ENCODE results near the gene NPHP4.
"Not testable (repeated sequence)": the region's sequence is repeated elsewhere in the genome, so short reads cannot be mapped to it uniquely, and the experiment has no call there.

Gene NPHP4

DNA sequence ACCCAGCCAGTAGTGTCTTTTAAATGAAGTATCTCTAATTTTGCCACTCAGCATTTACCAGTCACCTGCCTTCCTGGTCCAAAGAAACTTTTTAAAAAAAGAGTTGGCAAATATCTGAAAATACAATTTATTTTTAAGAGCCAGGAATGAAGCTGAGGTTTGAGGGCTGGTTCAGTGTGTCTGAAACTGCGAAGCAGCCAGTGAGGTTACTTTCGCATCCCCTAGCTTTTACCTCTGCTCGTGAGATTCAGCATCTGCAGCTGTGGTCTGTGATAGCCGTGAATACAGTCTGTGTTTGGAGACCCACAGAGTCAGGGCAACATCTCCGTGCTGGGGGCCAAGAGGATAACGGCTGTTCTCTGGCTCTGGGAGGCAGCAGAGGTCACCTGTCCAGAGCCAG is 32.2 kb upstream of the NPHP4 start:
- DNase-seq (ENCODE audit: low read depth in 2 of 2) = no peak

DNA sequence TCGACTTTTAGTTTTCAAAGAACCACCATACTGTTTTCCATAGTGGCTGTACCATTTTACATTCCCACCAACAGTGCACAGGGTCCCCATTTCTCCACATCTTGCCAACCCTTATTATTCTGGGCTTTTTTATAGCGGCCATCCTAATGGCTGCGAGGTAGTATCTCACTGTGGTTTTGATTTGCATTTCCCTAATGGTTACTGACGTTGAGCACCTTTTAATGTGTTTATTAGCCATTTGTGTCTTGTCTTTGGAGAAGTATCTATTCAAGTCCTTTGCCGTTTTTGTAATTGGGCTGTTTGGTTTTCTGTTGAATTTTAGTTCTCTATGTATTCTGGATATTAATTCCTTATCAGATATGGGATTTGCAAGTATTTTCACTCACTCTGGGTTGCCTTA is 31.1 kb upstream of the NPHP4 start:
- DNase-seq (ENCODE audit: low read depth in 2 of 2) = no peak

DNA sequence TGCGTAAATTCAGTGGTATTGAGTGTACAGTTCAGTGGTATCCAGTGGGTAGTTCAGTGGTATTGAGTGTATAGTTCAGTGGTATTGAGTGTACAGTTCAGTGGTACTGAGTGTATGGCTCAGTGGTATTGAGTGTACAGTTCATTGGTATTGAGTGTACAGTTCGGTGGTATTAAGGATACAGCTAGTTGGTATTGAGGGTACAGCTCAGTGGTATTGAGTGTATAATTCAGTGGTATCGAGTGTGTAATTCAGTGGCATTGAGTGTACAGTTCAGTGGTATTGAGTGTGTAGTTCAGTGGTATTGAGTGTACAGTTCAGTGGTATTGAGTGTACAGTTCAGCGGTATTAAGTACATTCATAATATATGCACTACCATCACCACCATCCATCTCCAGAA is 30.0 kb upstream of the NPHP4 start:
- DNase-seq (ENCODE audit: low read depth in 2 of 2) = no peak

DNA sequence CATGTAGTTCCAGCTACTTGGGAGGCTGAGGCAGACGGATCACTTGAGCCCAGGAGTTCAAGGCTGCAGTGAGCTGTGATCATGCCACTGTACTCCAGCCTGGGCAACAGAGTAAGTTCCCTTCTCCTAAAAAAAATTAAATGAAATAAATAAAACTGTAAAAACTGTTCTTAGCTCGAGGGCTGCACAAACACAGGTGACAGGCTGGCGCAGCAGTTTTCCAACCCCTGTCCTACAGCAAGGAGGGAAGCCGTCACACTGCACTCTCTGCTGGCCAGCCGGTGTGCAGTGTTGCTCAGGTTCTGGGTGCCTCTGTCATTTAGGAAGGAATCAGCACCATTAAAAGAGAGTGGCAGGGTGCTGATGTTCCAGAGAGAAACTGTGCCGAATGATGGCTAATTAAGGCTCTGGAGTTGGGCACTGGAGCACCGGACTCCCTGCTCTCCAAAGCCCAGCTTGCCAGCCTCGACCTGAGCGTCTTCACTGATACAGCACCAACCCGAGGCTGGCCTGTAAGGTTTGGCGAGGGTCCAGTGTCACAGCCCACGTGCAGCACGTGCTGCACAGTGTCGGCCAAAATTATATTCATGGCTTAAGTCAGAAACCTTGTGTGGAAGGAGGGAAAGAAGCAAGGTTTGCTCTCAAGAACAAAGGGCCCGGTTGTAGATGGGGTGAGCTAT is 27.1 kb upstream of the NPHP4 start:
- DNase-seq (ENCODE audit: low read depth in 2 of 2) = no peak

DNA sequence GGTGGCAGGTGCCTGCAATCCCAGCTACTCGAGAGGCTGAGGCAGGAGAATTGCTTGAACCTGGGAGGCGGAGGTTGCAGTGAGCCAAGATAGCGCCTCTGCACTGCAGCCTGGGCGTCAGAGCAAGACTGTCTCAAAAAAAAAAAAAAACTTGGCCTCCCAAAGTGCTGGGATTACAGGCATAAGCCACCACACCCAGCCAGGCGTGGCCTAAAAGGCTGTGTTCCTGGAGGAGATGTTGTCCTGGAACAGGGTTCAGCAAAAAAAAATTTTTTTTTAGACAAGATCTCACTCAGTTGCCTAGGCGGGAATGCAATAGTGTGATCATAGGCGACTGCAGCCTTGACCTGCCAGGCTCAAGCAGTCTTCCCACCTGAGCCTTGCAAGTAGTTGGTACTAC is 25.4 kb upstream of the NPHP4 start:
- not testable (repeated sequence) for DNase-seq (ENCODE audit: low read depth in 2 of 2)

DNA sequence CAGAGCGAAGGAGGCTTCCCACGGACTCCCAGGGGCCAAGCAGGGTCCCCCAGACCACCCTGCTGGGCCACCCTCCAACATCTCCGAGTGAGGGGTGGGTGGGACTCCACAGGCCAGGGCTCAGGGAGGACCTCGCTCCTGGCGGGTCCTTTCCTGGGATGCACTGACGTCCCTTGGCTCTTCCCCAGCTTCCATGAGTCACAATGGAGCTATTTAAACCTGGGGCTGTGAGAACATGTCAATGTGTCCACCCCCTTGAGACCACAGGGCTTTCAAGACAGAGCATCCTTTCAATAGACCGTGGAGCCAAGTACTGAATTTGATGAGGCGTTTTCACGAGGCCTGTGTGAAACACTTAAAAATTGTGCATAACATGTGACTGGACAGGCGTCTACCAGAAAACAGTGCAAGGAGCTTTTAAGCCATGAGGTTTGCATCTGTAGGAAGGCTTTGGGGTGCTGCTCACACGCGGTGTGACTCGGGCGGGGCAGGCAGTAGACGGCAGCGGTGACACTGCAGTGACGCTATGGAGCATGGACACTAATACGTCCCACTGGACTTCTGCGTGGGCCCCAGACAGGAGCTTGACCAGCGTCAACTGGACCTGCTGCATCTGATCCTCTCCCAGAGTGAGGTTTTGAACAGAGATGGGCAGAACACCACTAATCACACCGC is 24.1 kb upstream of the NPHP4 start:
- no peak for DNase-seq (ENCODE audit: low read depth in 2 of 2)

DNA sequence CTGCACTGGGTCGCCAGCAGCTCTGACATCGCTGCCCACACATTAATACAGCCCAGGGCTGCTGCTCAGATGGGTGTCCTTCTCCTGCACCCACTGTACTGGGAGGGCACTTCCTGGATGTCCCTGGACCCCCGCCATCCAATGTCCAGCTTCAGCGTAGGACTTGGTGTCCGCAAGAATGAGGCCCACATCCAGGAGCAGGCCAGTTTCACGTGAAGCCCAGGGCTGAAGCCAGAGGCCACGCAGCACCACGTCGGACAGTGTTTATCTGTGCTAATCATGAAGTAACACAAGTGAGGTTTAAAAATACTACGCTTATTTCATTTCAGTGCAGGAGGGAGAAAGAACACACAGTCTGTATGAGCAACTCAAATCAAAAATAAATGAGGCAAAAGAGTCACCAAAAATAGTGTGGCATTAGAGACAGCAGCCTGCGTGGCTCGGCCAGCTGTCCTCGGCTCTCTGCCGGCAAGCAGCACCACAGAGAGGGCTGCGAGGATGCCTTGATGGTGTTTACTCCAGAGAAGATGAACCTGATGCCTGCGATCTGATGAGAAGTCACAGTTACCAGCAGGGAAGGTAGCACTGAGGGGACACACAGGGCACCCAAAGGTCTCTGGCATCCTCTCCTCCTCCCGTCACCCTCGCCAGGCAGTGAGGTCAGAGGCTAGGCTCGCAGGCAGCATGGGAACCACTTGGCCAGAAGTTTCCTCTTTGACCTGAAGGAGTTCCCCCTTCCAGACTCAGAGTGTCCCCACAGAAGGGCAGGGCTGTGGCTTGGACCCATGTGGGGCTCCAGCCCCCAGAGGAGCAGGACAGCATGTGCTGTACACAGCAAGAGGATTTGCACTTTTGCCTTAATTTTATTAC is 22.1 kb upstream of the NPHP4 start:
- no peak for DNase-seq (ENCODE audit: low read depth in 2 of 2)

DNA sequence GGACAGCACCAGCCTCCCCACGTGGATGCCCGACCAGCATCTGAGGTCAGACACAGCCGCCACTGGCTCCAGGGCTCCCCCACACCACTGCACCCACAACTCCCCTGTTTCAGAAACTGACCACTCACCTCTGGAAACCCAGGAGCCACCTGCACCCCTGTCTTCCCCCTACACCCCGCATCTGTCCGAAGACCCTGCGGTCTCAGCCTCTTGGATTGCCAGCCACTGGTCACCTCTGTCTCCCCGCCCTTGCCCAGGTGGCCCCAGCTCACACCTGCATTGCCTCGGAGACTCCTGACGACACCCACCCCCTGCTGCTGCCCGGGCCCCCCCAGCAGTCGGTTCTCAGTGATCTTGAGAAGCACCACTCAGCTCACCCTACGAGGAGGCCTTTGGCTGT is 21.3 kb upstream of the NPHP4 start:
- DNase-seq (ENCODE audit: low read depth in 2 of 2) = no peak

DNA sequence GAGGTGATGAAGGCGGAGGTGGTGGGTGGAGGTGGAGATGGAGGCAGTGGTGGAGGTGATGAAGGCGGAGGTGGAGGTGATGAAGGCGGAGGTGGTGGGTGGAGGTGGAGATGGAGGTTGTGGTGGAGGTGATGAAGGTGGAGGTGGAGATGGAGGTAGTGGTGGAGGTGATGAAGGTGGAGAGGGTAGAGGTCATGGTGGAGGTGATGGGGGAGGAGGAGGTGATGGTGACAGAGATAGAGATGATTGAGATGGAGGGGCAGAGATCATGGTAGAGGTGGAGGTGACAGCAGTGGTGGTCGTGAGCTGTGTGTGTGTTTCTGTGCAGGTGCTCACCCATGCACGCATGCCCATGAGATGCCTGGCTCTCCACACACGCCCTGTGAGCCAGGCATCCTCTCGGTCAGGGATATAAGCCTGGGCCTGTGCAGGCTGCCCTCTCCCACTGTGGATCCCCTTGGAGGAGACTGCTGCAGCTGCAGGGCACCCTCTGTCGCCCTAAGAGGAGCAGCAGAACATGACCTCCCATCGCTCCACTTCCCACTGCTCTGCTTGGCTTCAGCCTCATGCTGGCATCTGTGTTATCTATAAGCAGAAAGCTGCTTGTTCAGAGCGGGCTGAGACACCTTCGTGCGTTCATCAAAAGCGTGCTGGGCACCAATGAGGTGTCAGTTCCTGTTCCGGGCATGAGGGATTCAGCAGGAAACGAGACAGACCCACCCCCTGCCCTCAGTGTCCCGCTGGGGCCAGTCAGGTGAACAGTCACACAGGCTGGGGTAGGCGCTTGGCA is 20.5 kb upstream of the NPHP4 start:
- DNase-seq (ENCODE audit: low read depth in 2 of 2) = no peak

DNA sequence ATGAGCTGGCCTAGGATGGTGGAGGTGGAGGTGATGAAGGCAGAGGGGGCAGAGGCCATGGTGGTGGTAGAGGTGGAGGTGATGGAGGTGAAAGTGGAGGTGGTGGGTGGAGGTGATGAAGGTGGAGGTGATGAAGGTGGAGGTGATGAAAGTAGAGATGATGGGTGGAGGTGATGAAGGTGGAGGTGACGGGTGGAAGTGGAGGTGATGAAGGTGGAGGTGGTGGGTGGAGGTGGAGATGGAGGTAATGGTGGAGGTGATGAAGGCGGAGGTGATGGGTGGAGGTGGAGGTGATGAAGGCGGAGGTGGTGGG is 19.7 kb upstream of the NPHP4 start:
- no peak for DNase-seq (ENCODE audit: low read depth in 2 of 2)

DNA sequence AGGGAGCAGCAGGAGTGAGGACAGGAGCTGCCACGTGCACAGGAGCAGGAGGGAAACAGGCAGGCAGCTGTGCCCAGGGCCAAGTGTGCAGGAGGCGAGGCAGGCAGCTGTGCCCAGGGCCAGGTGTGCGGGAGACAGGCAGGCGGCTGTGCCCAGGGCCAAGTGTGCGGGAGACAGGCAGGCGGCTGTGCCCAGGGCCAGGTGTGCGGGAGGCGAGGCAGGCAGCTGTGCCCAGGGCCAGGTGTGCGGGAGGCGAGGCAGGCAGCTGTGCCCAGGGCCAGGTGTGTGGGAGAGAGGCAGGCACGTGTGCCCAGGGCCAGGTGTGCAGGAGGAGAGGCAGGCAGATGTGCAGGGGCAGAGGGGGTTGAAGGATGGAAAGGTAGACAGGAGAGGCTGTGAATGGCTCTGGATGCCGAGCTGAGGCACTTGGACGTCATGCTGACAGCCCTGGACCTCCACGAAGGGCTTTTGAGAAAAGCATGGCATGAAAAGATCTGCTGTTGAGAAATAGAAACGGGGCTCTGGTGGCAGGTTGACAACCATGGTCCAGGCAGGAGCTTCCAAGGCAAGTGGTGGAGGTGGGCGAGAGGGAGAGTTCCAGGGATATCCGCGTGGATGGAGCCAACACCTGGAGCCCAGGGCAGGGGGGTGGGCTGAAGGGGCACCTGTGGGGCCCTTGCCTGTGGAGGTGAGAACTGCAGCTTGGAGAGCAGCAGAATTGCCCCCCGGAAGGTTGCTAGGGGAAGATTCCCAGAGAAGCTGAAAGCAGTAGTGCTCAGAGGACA is 19.1 kb upstream of the NPHP4 start:
- DNase-seq (ENCODE audit: low read depth in 2 of 2) = no peak

DNA sequence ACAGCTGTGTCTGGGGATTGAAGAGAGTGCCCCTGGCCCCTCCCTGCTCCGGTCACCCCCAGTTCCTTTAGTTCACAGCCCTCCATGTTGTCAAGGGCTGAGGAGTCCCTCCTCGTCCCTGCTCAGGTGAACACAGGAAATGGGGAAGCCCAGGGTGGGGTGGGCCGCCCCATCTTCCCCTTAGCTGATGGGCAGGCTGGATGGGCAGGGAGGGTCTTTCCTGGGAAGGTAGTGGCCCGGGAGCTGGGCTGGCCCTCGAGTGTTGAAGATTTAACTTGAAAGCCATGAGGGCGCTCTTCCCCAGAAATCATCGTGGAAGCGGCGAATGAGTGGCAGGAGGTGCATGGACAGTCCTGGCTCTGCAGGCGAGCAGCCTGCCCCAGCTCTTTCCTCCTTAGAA is 18.3 kb upstream of the NPHP4 start:
- DNase-seq (ENCODE audit: low read depth in 2 of 2) = no peak

DNA sequence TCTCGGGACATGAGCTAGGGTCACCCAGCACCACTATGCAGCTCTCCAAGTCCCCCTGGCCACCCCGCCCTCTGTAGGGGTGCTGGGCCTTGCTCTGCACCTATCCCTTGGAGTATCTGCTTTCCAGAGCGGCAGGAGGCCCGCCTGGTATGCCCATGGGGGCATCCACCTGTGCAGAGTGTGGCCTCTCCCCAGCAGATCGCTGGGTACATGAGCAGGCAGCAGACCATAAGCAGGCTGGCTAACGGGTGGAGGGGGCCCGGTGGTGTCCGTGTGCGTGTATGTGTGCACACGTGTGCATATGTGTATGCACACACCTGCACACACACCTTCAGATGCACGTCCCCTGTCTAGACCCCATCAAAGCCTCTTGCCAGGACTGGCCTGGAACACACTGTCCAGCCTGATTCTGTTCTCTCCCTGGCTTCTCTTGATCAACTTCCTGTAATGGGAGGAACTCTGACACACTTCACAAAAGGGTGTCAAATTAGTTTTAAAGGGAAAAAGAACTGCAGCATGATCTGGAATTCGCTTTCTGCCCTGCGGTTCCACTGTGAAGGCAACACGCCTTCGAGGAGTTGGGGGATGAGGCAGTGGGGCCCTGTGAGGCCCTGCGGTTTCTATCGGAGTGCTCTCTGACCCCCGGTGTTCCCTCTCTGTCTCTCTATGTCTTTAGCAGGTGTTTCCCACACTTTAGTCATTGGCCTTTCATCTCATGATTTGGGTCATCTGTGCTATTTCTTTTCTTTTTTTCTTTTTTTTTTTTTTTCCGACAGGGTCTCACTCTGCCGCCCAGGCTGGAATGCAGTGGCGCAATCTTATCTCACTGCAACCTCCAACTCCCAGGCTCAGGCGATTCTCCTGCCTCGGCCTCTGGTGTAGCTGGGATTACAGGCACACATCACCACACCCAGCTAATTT is 17.2 kb upstream of the NPHP4 start:
- DNase-seq (ENCODE audit: low read depth in 2 of 2) = no peak

DNA sequence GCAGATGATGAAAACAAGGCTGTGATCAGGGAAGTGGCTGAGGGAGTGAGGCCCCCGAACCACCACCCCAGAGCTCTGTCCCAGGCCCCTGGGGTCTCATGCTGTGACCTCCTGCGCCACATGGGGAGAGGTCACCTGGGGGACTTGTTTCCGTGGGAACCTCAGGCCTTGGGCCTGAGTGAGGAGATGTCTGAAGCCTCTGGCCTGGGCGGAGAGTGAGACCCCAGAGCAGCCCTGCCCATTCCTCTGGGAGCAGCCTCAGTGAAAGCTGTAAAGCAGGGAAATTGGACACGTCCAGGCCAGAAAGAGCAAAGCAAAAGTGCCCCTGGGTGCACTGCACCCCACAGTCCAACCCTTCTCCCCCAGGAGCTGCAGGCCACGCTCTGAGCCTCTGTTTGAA is 16.5 kb upstream of the NPHP4 start:
- DNase-seq (ENCODE audit: low read depth in 2 of 2) = no peak

DNA sequence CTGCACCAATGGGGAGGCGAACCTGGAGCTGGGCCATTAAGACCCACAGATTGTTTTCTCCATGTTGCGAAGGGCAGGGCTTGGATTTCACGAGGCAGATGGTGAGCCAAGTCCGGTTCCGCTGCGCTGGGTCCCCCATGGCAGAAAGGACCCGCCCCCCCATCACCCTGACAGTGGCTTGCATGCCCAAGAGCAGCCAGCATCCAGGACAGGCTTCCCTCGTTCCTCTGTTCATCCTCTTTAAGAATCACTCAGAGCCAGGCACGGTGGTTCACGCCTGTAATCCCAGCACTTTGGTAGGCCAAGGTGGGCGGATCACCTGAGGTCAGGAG is 15.8 kb upstream of the NPHP4 start:
- DNase-seq (ENCODE audit: low read depth in 2 of 2) = no peak

DNA sequence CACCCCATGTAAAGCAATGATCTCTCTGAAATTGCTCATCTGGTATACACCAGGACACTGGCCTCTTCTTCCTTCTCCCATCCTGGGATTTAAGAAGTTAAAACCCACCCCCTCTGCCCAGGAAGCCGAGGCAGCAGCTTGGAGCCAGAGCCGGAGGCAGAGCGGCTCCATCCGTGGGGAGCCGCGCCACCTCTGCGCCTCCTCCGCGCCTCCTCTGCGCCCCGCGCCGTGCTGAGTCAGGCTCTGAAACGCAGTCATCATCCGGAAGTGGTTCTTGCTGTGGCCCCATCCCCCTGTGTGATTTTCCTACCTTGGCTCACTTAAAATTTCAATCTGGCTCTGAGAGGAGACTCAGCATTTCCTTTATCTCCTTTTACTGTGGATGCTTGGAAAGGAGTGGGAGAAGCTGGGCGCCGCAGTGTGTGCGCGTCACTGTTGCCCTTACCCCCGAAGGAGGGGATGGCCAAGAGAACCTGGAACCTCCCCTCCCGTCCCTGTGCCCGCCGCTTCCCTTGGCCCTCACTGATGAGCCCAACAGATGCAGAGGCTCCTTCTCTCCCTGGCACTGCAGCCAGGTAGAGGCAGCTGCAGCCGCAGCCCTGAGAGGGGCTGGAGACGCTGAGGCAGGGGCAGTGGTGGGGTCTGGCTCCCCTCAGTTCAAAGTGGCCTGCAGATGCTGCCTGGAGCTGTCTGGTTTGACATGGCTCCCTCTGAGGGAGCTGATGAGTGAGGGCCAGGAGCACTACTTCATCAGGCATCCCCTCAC is 15.3 kb upstream of the NPHP4 start:
- no peak for DNase-seq (ENCODE audit: low read depth in 2 of 2)

DNA sequence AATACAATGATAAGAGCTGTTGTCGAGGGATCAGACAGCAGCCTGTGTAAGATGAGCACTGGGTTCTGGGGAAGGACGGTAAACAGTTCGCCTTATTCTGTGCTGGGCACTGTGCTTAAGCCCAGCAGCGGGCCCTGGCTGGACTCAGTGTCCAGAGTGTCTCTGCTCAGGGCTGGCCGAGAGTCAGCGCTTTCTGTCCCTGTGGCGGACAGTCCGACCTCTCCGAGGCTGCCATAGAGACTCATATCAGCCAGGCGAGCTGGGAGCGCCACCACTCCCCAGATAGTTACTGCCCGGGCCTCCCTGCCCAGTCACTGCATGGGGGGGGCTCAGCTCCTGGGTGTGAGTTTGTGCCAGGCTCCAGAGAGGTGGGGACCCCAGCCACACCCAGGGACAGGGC is 14.7 kb upstream of the NPHP4 start:
- DNase-seq (ENCODE audit: low read depth in 2 of 2) = no peak

DNA sequence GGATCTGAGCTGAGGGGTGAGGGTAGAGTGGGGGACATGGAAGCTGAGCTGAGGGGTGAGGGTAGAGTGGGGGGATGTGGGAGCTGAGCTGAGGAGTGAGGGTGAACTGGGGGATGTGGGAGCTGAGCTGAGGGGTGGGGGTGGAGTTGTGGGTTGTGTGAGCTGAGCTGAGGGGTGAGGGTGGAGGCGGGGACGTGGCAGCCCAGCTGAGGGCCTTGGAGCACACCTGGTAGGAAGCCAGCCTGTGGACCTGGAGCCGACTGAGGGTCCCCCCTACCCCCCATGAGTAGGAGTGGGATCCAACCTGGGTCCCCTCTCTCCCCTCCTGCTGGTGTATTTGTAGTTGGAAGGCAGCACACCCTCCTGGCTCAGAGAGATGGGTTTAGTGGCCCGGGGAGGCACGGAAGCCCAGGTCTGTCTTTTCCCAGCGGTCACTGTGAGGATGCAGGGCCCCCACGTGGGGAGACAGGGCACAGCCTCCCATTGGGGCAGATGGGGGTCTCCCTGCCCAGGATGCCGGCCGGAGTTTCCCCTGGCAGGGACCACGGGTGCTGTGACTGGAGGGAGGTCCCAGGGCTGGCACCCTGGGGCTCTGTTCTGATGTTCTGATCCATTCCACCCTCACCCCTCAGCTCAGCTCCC is 13.2 kb upstream of the NPHP4 start:
- no peak for DNase-seq (ENCODE audit: low read depth in 2 of 2)

DNA sequence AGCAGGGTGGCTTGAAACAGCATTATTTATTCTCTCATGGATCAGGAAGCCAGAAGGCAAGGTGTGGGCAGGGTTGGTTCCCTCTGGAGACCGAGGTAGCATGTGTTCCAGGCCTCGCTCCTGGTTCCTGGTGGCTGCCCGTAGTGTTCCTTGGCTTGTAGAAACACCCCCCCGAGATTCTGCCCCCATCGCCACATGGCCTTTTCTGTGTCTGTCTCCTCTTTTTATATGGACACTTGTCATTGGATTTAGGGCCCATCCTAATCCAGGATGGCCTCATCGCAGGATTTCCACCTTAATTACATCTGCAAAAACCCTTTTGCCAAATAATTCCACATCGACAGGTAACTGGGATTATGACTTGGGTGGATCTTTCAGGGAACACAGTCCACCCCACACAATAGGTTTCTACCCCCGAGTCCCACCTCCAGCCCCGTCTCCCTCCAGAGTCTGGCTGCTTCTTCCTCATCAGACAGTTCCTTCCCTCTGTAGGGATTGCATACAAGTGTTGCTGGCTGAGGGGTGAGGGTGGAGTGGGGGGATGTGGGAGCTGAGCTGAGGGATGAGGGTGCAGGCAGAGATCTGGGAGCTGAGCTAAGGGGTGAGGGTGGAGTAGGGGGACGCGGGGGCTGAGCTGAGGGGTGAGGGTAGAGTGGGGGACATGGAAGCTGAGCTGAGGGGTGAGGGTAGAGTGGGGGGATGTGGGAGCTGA is 12.3 kb upstream of the NPHP4 start:
- no peak for DNase-seq (ENCODE audit: low read depth in 2 of 2)
